Loucy (cell line): ENCODE measurements around the gene GEMIN5.

Experiments used
- CTCF ChIP-seq: fragments of 200-600 bp; sonication (generic); conservative IDR thresholded peaks from 2 replicates; pipeline ENCODE4 v1.5.1; 2014; ENCODE audit warnings: mild to moderate bottlenecking, antibody characterized with exemption, low read length
- EZH2phosphoT487 ChIP-seq: fragments of 200-600 bp; IDR thresholded peaks from 2 replicates; pipeline ENCODE4 v1.6.1; 2018; ENCODE audit warnings: antibody characterized with exemption, mild to moderate bottlenecking, moderate library complexity, borderline replicate concordance

DNA sequence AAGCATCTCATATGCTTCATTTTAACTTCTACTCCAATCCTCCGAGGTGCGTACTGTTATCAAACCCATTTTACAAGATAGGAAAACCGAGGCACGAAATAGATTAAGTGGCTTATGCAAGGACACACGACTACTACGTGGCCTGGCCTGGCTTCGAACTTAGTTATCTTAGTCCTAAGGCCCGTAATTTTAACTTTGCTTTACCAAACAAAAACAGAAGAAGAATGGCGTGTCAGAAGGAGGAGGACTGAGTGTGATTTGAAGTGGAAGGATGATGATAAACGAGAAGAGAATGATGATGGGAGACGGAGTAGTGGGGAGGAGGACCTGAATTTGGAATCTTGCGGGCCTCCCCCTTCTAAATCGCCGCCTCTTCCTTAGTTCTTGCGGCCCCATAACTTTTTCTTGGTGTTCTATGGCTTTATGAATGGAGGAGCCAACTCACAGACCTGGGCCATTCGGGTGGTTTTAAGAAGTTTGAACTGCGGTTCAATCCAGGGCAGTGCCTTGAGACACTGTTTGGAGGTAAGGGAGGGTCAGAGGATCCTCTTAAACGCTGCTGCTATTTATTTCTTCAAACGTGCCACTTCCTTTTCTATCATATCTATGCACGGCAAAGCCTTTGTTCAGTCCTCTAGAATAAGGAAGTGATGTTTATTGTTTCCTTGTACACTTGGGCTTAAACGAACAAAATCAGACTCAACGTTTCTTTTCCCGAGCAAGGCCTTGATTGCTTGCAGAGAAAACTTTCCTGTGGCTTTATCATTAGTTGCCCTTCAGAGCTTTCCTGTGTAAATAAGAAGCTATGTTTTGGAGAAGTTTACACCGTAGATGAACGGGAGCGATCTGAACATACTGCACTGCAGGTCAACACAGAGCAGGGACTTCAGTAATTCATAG, 78.8 kb downstream of the GEMIN5 start:
- TF ChIP-seq CTCF: no peak
- no peak for TF ChIP-seq EZH2phosphoT487
